B cell (primary cell): Measurements from ENCODE around the gene TMPO. TPM values are rescaled to one million over a fixed set of nuclear protein-coding genes. Genes with fewer than 3 reads are reported as not detected.

ENCODE experiments used
- ATAC-seq: fragments of 200-7000 bp; cut with Tn5 transposase; one replicate; pipeline ENCODE4 v1.10.0; 2021; ENCODE audit warnings: low read depth, mild to moderate bottlenecking, moderate number of reproducible peaks, moderate library complexity
- CTCF ChIA-PET: fragments of 350-600 bp; sonication (Branson Sonifier 250); formaldehyde crosslinking; loops from one replicate; lab custom pipeline; 2021; ENCODE audit warnings: antibody characterized with exemption, inconsistent platforms; lab: Charles Lee
- POLR2A ChIA-PET: fragments of 350-600 bp; sonication (Branson Sonifier 250); formaldehyde crosslinking; loops from one replicate; lab custom pipeline; 2021; ENCODE audit warnings: antibody characterized with exemption; lab: Charles Lee
- DNase-seq: peaks from one replicate; pipeline ENCODE4 v3.0.0; 2013
- H2AFZ ChIP-seq: 2 replicates; pipeline ENCODE4 v1.6.1; 2012; ENCODE audit warnings: mild to moderate bottlenecking, low read depth, low read length; ENCODE audit not compliant: insufficient read depth, poor library complexity, severe bottlenecking
- H3K27ac ChIP-seq, 2 donors: 1 replicate in 1 of 2; 2 replicates in 1 of 2; pipeline ENCODE4 v1.5.1; 2012 to 2013; ENCODE audit warnings: low read length in 2 of 2, mild to moderate bottlenecking in 2 of 2, moderate library complexity in 1 of 2
- H3K27me3 ChIP-seq, 4 experiments: fragments of 200-600 bp in 1 of 4; sonication (generic) in 1 of 4; replicated peaks in 1 of 4; 1 replicate in 2 of 4; 2 replicates in 2 of 4; pipeline versions ENCODE4 v1.6.1 to v1.7.0; 2013 to 2016; ENCODE audit warnings: low read length in 3 of 4, mild to moderate bottlenecking in 2 of 4, mixed read lengths in 1 of 4, moderate library complexity in 1 of 4; ENCODE audit not compliant: insufficient read depth in 4 of 4, control insufficient read depth in 3 of 4; ENCODE audit errors: control extremely low read depth in 1 of 4
- H3K36me3 ChIP-seq, 2 experiments: replicated peaks in 1 of 2; 1 replicate in 1 of 2; 2 replicates in 1 of 2; pipeline versions ENCODE4 v1.6.1 to v1.7.1; 2013; ENCODE audit warnings: low read length in 1 of 2; ENCODE audit not compliant: insufficient read depth in 2 of 2, control insufficient read depth in 1 of 2; ENCODE audit errors: control extremely low read depth in 1 of 2, extremely low read depth in 1 of 2
- H3K4me1 ChIP-seq, 2 donors: fragments of 200-600 bp in 1 of 2; sonication (generic) in 1 of 2; 1 replicate in 1 of 2; 2 replicates in 1 of 2; pipeline versions ENCODE4 v1.5.1 to v1.6.1; 2013 to 2017; ENCODE audit warnings: low read length in 2 of 2; ENCODE audit not compliant: control insufficient read depth in 2 of 2, insufficient read depth in 2 of 2
- H3K4me2 ChIP-seq: replicated peaks from 2 replicates; pipeline ENCODE3; 2012; ENCODE audit warnings: mild to moderate bottlenecking, low read depth, low read length; ENCODE audit not compliant: poor library complexity, severe bottlenecking
- H3K4me3 ChIP-seq, 5 experiments: fragments of 200-600 bp in 1 of 5; sonication (generic) in 1 of 5; 1 replicate in 3 of 5; 2 replicates in 2 of 5; pipeline versions ENCODE4 v1.5.1 to v1.7.0; 2011 to 2016; ENCODE audit warnings: low read length in 4 of 5, mild to moderate bottlenecking in 4 of 5, low read depth in 2 of 5, control low read depth in 1 of 5, moderate library complexity in 1 of 5; ENCODE audit not compliant: insufficient read depth in 1 of 5; ENCODE audit errors: control extremely low read depth in 1 of 5, extremely low read depth in 1 of 5
- H3K79me2 ChIP-seq: fragments of 200-600 bp; sonication (generic); one replicate; pipeline ENCODE4 v1.6.0; 2016; ENCODE audit warnings: low read length; ENCODE audit not compliant: control insufficient read depth, insufficient read depth
- H3K9ac ChIP-seq: fragments of 200-600 bp; sonication (generic); 2 replicates; pipeline ENCODE4 v1.6.1; 2017; ENCODE audit warnings: mild to moderate bottlenecking, low read length, moderate library complexity
- H3K9me3 ChIP-seq, 3 donors: one replicate each; pipeline versions ENCODE4 v1.6.1 to v1.7.1; 2013; ENCODE audit warnings: low read length in 2 of 3; ENCODE audit not compliant: control insufficient read depth in 2 of 3, insufficient read depth in 1 of 3; ENCODE audit errors: control extremely low read depth in 1 of 3
- H4K20me1 ChIP-seq: 2 replicates; pipeline ENCODE4 v1.6.0; 2012; ENCODE audit warnings: mild to moderate bottlenecking, low read length; ENCODE audit not compliant: insufficient read depth, control insufficient read depth, poor library complexity, severe bottlenecking
- H3K27ac Mint-ChIP-seq: one replicate; pipeline ENCODE4 v1.8.0; 2021; ENCODE audit warnings: mixed read lengths
- H3K27me3 Mint-ChIP-seq: one replicate; pipeline ENCODE4 v1.8.0; 2021; ENCODE audit warnings: mixed read lengths
- H3K4me1 Mint-ChIP-seq: one replicate; pipeline ENCODE4 v1.8.0; 2021; ENCODE audit warnings: mixed read lengths
- H3K4me3 Mint-ChIP-seq: one replicate; pipeline ENCODE4 v1.8.0; 2021; ENCODE audit warnings: mixed read lengths
- H3K9me3 Mint-ChIP-seq: one replicate; pipeline ENCODE4 v1.8.0; 2022; ENCODE audit warnings: mixed read lengths; ENCODE audit not compliant: insufficient read depth
- CTCF ChIP-seq: fragments of 200-600 bp; IDR thresholded peaks from one replicate; pipeline ENCODE4 v1.8.0; 2022; ENCODE audit warnings: antibody characterized with exemption, mild to moderate bottlenecking
- EZH2 ChIP-seq: IDR thresholded peaks from 2 replicates; pipeline ENCODE4 v1.6.1; 2012; ENCODE audit warnings: borderline replicate concordance, low read depth, mild to moderate bottlenecking, moderate library complexity, low read length; ENCODE audit not compliant: insufficient read depth, poor library complexity, severe bottlenecking
- WGBS: methylation state at CpG from one replicate; pipeline ENCODE4 v1.1.5; 2013; ENCODE audit warnings: missing lambda C conversion rate; ENCODE audit not compliant: insufficient coverage; 5-methylcytosine and 5-hydroxymethylcytosine counted together
- intact Hi-C: fragments of 100-400 bp; cut with micrococcal nuclease; formaldehyde crosslinking; loops from one replicate; pipeline ENCODE4 v1.10.0; 2022
- polyA plus RNA-seq: library from polyadenylated mRNA; depleted of rRNA; stranded (reverse); fragments of >200 nt; gene quantifications from 2 replicates; pipeline ENCODE4 v1.2.3, GENCODE V29; 2012
- total RNA-seq, 2 donors: library from RNA; stranded (reverse); fragments of 120-200 nt in 1 of 2; gene quantifications; 1 replicate in 1 of 2; 2 replicates in 1 of 2; pipeline versions ENCODE4 v1.2.3 to v1.2.4, GENCODE V29; 2013 to 2022

TMPO gene
- total and polyA plus RNA-seq, 2 donors (not counting 1 experiment from before 2014, with no cell fraction given), result 41.8 to 187 TPM

DNA sequence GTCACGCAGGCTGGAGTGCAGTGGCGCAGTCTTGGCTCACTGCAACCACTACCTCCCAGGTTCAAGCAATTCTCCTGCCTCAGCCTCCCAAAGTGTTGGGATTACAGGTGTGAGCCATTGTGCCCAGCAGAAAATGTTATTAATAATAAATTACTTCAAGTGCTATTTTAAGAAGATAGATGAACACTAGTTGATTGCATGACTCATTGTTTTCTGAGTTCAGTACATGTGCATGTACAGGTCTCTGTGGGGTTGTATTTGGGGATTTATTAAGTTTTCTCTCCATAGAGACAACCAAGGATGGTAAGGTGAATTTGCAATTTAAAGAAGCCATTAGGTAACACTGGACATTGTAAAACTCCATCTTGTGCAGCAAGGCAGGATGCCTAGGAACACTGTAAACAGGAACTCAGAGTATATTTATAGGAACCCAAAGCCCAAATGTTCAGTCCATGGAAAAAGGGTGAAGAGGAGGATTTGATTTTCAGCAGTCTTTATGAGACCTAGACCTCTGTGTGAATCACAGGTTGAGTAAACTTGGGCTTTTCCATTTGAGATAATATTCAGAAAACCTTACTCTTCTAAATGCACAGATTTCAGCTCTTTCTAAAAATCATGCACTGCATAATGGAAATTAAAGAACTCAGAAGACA, 49.3 kb upstream of the TMPO start:
- H3K27ac ChIP-seq, result no peak overlapping the region
- intact Hi-C loops, result no loop called here
- DNase-seq (no peak), ATAC-seq (no peak)
- Mint-ChIP-seq H3K4me1 (no peaks in the 10 kb centered on the region), H3K4me3 (no peak overlapping the region), H3K27ac (no peak overlapping the region), H3K9me3 (no peaks in the 10 kb centered on the region), H3K27me3 (peaks cover 11% of the 10 kb centered on the region)
- H3K36me3 ChIP-seq, result no peaks in the 10 kb centered on the region
- TF ChIP-seq CTCF (no peak), EZH2 (no peak)
- H3K4me1 ChIP-seq, result no peaks in the 10 kb centered on the region
- no peaks in the 10 kb centered on the region for H3K9me3 ChIP-seq
- WGBS, result no CpG with 5 or more reads among the region's 2 CpGs
- H2AFZ ChIP-seq, result no peak overlapping the region
- H3K4me2 ChIP-seq, result no peak overlapping the region
- no peak overlapping the region for H3K4me3 ChIP-seq
- POLR2A ChIA-PET, result no interaction called here
- H3K9ac ChIP-seq, result no peak overlapping the region
- H4K20me1 ChIP-seq, result no peaks in the 10 kb centered on the region
- CTCF ChIA-PET, result no interaction called here
- peaks cover 0 to 8% (median 0%) of the 10 kb centered on the region in 4 experiments for H3K27me3 ChIP-seq
- H3K79me2 ChIP-seq, result no peaks in the 10 kb centered on the region

DNA sequence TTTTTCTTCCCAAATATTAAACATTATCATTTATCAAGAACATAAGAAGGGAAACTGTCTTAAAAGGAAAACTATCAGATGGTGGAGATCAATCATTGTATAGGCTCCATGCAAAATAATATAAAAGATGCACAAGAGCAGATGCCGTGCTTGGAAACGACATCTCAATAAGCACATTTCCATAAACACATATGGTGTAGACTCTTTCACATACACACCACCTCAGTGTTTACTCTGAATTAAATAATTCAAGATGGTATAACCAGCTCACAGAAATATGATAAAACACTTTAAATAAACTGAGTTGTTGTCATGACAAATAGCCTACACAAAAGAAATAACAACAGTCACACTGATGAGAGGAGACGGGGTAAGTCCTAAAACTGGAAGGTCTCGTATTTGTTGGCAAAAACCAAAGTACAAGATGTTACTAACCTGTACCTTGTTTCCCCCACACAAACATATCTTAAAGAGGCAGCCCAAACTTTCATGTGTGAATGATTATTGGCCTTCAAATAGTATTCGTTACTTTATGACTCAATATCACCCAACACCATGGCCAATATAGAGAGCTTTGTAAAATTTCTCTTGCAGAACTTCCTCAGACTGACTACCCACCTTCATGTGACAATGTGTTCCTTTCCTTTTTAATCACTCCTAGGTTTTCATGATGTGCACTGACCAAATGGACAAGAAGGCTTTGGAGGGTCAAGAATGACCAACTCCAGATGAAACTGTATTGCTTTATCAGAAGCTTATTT, 48.6 kb upstream of the TMPO start:
- no peak overlapping the region for H2AFZ ChIP-seq
- H3K27ac ChIP-seq, result no peak overlapping the region
- Mint-ChIP-seq H3K9me3 (no peaks in the 10 kb centered on the region), H3K27me3 (peaks cover 11% of the 10 kb centered on the region), H3K4me3 (no peak overlapping the region), H3K27ac (no peak overlapping the region), H3K4me1 (no peaks in the 10 kb centered on the region)
- no peaks in the 10 kb centered on the region for H3K4me1 ChIP-seq
- CTCF ChIA-PET, result no interaction called here
- POLR2A ChIA-PET, result no interaction called here
- intact Hi-C loops, result no loop called here
- ATAC-seq (no peak), DNase-seq (no peak)
- no peaks in the 10 kb centered on the region for H3K36me3 ChIP-seq
- no peak overlapping the region for H3K9ac ChIP-seq
- H3K4me2 ChIP-seq, result no peak overlapping the region
- H3K79me2 ChIP-seq, result no peaks in the 10 kb centered on the region
- TF ChIP-seq EZH2 (no peak), CTCF (no peak)
- no CpG with 5 or more reads among the region's 5 CpGs for WGBS
- no peaks in the 10 kb centered on the region for H4K20me1 ChIP-seq
- peaks cover 0 to 8% (median 0%) of the 10 kb centered on the region in 4 experiments for H3K27me3 ChIP-seq
- H3K4me3 ChIP-seq, result no peak overlapping the region
- H3K9me3 ChIP-seq, result no peaks in the 10 kb centered on the region
